Stimulated activated naive B cell treated with anti-CD40 and anti-IgM and Interleukin-4, amounts not matched to agents 10 μg/mL and 1 μg/mL and 100 μg/mL, for 72 hours (primary cell): ENCODE data around the gene HYI.

Source experiments
- ATAC-seq, 2 donors: fragments of 150-1000 bp; cut with Tn5 transposase; replicated peaks; 2 replicates each; pipeline ENCODE4 v1.10.0; 2021; ENCODE audit warnings: moderate library complexity in 1 of 2
- DNase-seq: peaks from one replicate; pipeline ENCODE4 v3.0.0; 2021
- H3K27ac Mint-ChIP-seq: one replicate; pipeline ENCODE4 v1.8.0; 2022; ENCODE audit warnings: mild to moderate bottlenecking, mixed read lengths
- H3K27me3 Mint-ChIP-seq, 2 donors: one replicate each; pipeline ENCODE4 v1.8.0; 2022; ENCODE audit warnings: mixed read lengths in 2 of 2
- H3K36me3 Mint-ChIP-seq, 2 donors: one replicate each; pipeline ENCODE4 v1.8.0; 2022; ENCODE audit warnings: mixed read lengths in 2 of 2, mild to moderate bottlenecking in 1 of 2
- H3K4me1 Mint-ChIP-seq, 2 donors: one replicate each; pipeline ENCODE4 v1.8.0; 2022; ENCODE audit warnings: mixed read lengths in 2 of 2, mild to moderate bottlenecking in 1 of 2
- H3K4me3 Mint-ChIP-seq, 2 donors: one replicate each; pipeline ENCODE4 v1.8.0; 2022; ENCODE audit warnings: mild to moderate bottlenecking in 2 of 2, mixed read lengths in 2 of 2, moderate library complexity in 1 of 2
- H3K9me3 Mint-ChIP-seq, 2 donors: one replicate each; pipeline ENCODE4 v1.8.0; 2022; ENCODE audit warnings: mixed read lengths in 2 of 2, mild to moderate bottlenecking in 1 of 2

The HYI gene

DNA sequence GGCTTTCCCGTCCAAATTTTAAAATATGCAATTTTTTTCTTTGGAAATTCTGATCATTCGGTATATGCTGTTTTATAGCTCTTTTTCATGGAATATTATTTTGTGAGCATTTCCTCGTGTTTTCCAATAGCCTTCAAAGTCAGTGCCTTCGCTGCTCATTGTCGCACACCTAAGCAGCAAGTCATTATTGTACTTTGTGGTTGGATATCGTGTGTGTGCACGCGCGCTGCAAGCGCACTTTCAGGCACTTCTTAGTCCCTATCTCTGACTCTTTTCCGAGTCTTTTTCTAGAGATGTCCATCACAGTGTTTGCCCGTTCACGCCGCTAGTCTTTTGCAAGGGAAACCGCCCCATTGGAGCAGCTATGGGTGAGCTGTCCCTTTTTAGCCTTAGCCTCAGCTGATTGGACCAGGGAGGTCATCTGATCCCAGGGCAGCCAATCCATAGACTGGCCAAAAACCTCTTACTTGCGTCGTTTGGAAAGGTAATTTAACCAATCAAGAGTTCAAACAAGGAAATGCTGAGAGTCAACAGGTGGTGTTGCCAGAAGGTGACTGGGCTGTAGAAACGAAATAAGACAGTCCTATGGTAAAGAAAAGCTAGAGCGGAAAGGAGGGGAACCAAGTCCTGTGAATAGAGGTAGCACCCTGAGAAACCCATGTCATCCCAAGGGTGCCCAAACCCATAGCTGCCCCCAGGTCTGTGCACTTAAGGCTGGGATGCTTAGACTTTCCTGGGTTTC lies 710 bp upstream of the HYI start:
- peaks cover 13 to 20% of the 10 kb centered on the region in 2 donors for H3K4me1 Mint-ChIP-seq
- H3K4me3 Mint-ChIP-seq: peak overlapping the region; percentile 85 to 88
- peaks cover 18 to 47% of the 10 kb centered on the region in 2 donors for H3K27me3 Mint-ChIP-seq
- peak overlapping the region; percentile 88 for H3K27ac Mint-ChIP-seq
- peak; percentile 89 for ATAC-seq
- peak; percentile 71 for DNase-seq
- peaks cover 2 to 4% of the 10 kb centered on the region in 2 donors for H3K9me3 Mint-ChIP-seq
- H3K36me3 Mint-ChIP-seq: peaks cover 22 to 35% of the 10 kb centered on the region in 2 donors

DNA sequence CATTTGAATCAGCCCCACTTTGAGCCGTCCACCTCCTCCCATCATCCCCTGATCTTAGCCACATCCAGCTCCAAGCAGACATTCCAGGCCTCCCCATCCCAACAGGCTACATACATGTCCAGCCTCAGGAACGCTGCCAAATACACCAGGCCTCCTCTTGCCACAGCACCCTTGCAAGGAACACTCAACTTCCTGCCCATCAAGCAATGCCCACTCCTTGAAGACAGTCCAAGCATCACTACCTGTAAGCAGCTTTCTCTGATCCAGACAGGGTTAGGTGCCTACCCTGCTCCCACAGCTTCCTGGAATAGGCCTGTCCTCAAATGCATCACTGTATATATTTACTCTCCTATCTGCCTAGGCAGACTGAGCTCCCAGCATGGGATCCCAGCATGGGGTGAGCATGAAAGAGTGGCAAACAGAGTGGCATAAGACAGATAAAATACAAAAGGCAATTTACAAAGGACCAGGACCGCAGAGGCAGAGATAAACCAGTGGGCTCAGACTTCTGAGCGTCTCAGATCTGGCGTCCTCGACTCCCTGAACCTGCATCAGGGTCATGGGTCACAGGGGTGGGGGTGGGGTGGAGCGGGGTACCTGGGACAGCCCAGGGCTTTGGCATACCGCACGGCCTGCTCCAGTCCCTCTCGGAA lies 816 bp downstream of the HYI start:
- H3K4me3 Mint-ChIP-seq: peak overlapping the region; percentile 43 to 66
- peaks cover 13 to 20% of the 10 kb centered on the region in 2 donors for H3K4me1 Mint-ChIP-seq

DNA sequence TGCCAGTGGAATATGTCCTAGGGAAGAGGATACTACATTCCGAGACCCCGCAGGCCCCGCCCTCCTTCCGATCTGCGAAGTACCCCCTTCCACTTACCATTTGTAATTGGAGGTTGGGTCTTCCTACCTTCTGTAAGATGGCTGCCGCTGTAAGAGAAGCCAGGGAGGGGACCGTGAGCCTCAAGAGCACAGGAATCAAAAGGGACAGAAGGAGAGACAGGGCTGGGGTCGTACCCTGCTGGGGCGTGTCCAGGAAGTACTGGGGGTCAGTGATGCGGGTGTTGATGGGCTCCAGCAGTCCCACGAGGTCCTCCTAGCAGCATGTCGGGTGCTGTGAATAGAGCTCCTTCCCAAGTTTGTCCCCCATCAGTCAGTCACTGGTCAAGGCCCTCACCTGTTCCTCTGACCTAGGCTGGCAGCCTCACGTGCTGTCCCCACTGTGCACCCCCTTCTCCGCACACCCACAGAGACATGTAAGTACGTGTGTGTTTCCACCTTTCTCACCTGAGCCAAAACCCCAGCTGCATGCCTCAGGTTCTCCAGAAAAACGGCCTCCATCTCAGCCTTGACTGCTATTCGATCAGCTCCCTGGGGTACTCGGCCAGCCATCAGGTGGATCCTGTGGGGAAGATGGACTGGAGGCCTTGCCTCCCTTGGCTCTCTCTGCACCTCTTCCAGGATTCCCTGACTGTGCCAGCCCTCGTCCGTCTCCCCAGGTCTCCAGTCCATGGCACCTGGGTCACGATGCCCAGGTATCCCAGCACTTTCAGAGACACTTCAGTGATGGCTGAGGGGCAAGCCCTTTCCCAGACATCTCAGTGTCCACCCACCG lies 1.8 kb downstream of the HYI start:
- Mint-ChIP-seq H3K27me3 (peaks cover 4 to 22% of the 10 kb centered on the region in 2 donors), H3K27ac (no peak overlapping the region), H3K4me1 (peaks cover 13 to 20% of the 10 kb centered on the region in 2 donors), H3K4me3 (no peak overlapping the region), H3K9me3 (peaks cover 2 to 4% of the 10 kb centered on the region in 2 donors), H3K36me3 (peaks cover 30 to 47% of the 10 kb centered on the region in 2 donors)
- DNase-seq (no peak), ATAC-seq (no peak)

More for the DNA sequence above, 816 bp downstream of the HYI start:
- Mint-ChIP-seq H3K9me3 (peaks cover 2 to 4% of the 10 kb centered on the region in 2 donors), H3K27me3 (peaks cover 10 to 32% of the 10 kb centered on the region in 2 donors), H3K27ac (peak overlapping the region; percentile 6), H3K36me3 (peaks cover 28 to 41% of the 10 kb centered on the region in 2 donors)
- DNase-seq (no peak), ATAC-seq (peak; percentile 3 to 15)

DNA sequence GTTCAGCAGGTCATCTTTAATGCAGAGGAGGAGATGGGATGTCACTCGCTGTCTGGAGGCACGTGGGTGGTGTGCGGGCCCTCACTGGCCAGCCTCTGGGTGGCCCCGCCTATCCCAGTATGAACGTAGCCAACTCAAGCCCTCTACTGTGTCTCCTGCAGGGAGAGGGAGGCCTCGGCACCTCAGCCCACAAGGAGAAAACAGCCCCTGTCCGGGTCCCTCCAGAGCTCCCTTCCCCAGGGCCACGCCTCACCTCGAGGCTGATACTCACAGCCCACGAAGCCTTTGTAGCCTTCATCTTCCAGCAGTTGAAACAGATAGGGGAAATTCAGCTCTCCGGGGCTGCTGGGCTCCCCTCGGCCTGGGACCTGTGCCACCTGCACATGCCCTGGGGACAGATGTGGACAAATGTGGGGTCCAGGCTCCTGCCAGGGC lies 2.6 kb downstream of the HYI start:
- DNase-seq (no peak), ATAC-seq (no peak)
- Mint-ChIP-seq H3K36me3 (peaks cover 36 to 52% of the 10 kb centered on the region in 2 donors), H3K27ac (no peak overlapping the region), H3K4me1 (peaks cover 13 to 20% of the 10 kb centered on the region in 2 donors), H3K9me3 (peaks cover 2 to 4% of the 10 kb centered on the region in 2 donors), H3K4me3 (no peak overlapping the region), H3K27me3 (peaks cover 4 to 14% of the 10 kb centered on the region in 2 donors)

DNA sequence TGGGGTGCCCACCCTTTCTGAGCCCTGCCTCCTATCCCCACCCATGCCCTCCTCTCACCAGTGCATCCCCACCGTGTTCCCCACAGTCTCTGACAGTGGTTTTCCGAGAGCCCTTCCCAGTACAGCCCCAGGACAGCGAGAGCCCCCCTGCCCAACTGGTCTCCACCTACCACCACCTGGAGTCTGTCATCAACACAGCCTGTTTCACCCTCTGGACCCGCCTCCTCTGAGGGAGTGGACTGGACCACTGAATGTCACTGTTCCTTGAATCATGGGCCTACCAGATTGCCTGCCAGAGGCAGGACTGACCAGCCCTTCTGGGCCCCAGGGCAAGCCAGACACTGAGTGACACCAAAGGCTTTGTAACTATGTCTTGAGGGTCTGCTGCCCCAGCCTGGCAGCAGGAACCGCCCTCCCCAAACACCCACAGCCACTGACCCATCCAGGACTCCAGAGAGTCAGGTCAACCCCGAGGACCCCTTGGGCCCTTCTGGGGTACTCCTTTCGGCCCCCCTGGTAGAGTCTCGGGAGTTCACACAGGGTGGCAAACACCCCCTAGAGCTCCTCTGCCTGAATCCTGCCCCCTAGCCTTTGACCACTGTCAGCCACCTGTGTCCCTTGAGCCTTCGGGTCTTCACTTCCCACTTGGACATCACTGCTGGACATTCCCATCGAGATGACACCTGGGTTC lies 3.3 kb downstream of the HYI start:
- peaks cover 13 to 20% of the 10 kb centered on the region in 2 donors for H3K4me1 Mint-ChIP-seq
- DNase-seq (no peak), ATAC-seq (no peak)
- H3K27me3 Mint-ChIP-seq: peaks cover 0 to 6% of the 10 kb centered on the region in 2 donors
- no peak overlapping the region for H3K4me3 Mint-ChIP-seq
- peak overlapping the region; percentile 79 for H3K27ac Mint-ChIP-seq
- H3K9me3 Mint-ChIP-seq: peaks cover 2 to 4% of the 10 kb centered on the region in 2 donors
- peaks cover 44 to 59% of the 10 kb centered on the region in 2 donors for H3K36me3 Mint-ChIP-seq

DNA sequence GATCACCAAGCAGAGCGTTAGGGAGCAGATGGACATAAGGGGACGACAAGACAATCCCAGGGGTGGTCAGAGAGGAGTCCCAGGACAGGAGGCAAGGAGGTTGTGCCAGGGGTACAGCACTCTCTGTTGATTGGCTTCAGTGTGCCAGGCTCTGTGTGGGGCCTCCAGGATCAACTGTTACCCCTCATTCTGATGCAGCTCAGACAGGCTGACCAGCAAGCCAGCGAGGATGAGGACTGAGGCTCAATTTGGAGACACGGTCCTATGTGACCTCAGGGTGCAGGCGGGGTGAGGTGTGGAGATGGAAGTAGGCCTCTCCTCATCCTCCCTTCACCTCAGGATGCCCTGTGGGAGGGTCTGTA lies 4.0 kb downstream of the HYI start:
- H3K4me3 Mint-ChIP-seq: no peak overlapping the region
- no peak for ATAC-seq
- peaks cover 13 to 18% of the 10 kb centered on the region in 2 donors for H3K4me1 Mint-ChIP-seq
- H3K27ac Mint-ChIP-seq: no peak overlapping the region
- H3K27me3 Mint-ChIP-seq: peaks cover 0 to 4% of the 10 kb centered on the region in 2 donors
- peaks cover 51 to 66% of the 10 kb centered on the region in 2 donors for H3K36me3 Mint-ChIP-seq
- DNase-seq: no peak
- H3K9me3 Mint-ChIP-seq: peaks cover 2 to 3% of the 10 kb centered on the region in 2 donors

DNA sequence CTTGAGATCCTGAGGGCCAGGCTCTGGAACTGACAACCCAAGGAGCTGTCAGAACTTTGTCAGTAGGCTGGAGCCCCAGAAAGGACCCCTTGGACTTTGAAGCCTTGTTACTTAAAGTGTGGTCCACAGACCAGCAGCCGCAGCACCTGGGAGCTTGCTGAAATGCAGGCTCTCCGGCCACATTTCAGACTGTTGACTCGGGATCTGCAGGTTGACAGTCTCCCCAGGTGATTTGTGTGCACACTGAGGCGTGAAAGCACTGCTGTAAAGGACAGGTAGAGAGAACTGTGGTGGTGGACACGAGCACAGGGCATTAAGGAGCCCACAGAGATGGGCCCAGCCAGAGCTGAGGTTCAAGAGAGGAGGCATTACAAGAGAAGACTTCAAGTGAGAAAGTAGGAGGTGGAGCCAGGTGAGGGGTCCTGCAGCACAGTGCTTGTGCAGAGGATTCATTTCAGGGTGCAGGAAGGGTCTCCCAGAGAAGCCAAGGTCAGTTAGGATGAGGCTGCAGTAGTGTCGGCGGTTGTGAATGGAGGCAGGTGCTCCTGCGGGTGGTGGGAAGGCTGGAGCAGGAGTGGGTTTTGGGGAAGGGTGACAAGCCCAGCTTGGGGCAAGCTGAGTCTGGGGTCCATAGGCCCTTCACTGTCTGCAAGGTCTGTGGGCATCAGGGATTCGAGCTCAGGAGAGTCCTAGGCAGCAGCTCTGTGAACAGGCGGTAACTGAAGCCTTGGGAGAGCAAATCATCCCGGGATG lies 4.6 kb downstream of the HYI start:
- peaks cover 8 to 13% of the 10 kb centered on the region in 2 donors for H3K4me1 Mint-ChIP-seq
- peaks cover 51 to 71% of the 10 kb centered on the region in 2 donors for H3K36me3 Mint-ChIP-seq
- no peaks in the 10 kb centered on the region for H3K9me3 Mint-ChIP-seq
- H3K27ac Mint-ChIP-seq: peak overlapping the region; percentile 2
- no peak overlapping the region for H3K4me3 Mint-ChIP-seq
- ATAC-seq (no peak), DNase-seq (no peak)
- H3K27me3 Mint-ChIP-seq: no peaks in the 10 kb centered on the region

DNA sequence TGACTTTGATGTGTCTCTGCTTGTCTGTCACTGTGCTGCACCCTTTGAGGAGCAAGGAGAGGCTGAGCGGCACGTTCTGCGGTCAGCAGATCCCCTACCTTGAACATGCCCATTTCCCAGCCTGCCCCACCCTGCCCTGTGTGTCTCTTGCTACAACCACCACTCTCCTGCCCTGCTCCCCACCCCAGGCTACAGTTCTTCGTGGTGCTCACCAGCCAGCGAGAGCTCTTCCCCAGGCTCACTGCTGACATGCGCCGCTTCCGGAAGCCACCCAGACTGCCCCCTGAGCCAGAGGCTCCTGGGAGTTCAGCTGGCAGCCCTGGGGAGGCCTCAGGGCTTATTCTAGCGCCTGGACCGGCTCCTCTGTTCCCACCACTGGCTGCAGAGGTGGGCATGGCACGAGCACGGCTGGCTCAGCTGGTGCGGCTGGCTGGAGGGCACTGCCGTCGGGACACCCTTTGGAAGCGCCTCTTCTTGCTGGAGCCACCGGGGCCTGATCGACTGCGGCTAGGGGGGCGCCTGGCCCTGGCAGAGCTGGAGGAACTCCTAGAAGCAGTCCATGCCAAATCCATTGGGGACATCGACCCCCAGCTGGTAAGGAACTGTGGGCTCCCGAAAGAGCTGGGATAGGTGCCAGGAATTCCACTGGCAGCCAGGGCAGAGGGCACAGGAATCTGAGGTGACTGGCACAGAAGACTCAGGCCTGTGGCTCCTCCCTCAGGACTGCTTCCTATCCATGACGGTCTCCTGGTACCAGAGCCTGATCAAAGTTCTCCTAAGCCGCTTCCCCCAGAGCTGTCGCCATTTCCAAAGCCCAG lies 5.6 kb downstream of the HYI start:
- Mint-ChIP-seq H3K27ac (no peak overlapping the region), H3K9me3 (no peaks in the 10 kb centered on the region), H3K4me3 (no peak overlapping the region), H3K27me3 (no peaks in the 10 kb centered on the region), H3K36me3 (peaks cover 60 to 78% of the 10 kb centered on the region in 2 donors), H3K4me1 (peaks cover 8 to 10% of the 10 kb centered on the region in 2 donors)
- no peak for ATAC-seq
- no peak for DNase-seq

DNA sequence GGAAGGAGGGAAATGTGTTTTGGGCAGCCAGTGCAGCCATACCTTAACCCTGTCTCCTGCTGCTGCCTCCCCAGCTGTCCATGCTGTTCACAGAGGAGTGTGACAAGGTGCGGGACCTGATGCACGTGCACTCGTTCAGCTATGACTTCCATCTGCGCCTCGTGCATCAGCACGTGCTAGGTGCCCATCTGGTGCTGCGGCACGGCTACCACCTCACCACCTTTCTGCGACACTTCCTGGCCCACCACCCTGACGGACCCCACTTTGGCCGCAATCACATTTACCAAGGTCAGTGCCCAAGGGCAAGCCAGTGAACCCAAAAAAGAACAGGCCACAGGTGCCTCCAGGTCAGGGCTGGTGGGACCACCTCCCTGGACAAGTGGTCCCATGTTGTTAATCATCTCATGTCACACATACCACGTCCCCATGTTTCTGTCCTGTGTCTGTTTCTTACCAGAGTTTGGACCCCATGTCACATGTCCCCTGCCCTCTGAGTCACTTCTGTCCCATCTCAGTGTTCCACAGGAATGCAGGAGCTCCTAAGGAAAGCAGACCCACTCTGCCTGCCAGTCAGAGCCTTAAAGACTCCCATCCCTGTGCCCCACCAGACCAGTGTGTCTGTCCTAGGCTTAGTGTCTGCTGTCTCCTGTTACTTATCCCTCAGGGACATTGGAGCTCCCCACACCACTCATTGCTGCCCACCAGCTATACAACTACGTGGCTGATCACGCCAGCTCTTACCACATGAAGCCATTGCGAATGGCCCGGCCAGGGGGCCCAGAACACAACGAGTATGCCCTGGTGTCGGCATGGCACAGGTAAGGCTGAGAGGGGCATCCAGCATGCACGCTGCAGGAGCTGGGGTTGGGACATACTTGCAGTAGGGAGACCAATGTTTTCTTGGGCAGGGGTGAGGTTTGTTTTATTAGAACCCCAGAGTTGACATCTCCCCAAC lies 6.6 kb downstream of the HYI start:
- Mint-ChIP-seq H3K36me3 (peaks cover 58 to 78% of the 10 kb centered on the region in 2 donors), H3K9me3 (no peaks in the 10 kb centered on the region), H3K4me3 (no peak overlapping the region), H3K27me3 (no peaks in the 10 kb centered on the region), H3K27ac (no peak overlapping the region), H3K4me1 (peaks cover 0 to under 1% of the 10 kb centered on the region in 2 donors)
- DNase-seq (no peak), ATAC-seq (no peak)

DNA sequence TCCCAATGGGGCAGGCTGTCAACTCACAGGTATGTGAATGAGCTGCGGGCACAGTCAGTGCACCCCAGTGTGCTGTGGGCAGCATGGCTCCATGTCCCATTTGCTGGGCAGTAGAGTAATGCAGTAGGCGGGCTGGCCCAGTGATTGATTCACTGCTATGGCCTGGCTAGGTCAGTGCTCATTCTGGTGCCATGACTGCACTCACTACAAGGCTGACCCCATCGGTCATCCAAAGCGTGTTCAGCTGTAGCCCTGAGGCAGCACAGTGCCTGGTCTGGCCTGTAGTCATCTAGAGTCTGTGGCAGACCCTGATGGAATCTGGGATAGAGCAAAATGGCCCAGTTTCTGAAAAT lies 7.4 kb downstream of the HYI start:
- H3K9me3 Mint-ChIP-seq: no peaks in the 10 kb centered on the region
- DNase-seq: no peak
- no peaks in the 10 kb centered on the region for H3K4me1 Mint-ChIP-seq
- H3K27ac Mint-ChIP-seq: no peak overlapping the region
- no peaks in the 10 kb centered on the region for H3K27me3 Mint-ChIP-seq
- H3K36me3 Mint-ChIP-seq: peaks cover 55 to 74% of the 10 kb centered on the region in 2 donors
- ATAC-seq: no peak
- H3K4me3 Mint-ChIP-seq: no peak overlapping the region

DNA sequence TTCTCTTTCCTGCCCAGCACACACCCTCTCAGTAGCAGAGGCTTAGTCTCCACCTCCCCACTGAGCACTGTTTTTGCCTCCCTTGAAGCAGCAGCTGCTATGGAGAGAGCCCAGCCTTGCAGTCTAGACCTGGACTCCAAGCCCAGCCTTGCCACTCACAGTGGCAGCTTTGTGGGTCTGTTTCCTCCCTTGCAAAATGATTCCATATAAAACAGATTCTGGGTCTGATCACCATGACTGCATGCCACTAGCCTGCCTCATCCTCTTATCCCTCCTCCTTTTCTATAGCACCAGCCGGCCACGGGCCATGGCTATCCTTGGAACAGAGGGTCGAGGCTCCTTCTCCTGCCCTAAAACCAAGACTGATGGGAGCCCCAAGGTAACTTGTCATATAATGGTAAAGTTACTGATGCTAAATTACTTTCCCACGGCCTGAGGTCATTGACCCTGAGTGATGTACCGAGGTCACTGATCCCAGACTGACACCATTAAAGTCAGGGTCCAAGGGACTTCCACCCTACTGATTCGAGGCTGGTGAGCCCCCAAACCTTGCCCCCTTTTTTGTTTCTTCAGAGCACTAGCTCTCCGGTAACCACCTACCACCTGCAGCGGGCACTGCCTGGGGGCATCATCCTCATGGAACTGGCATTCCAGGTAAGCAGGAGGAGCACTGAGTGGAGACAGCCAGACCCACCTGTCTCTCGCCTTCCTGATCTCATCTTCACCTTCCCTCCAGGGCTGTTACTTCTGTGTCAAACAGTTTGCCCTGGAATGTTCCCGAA lies 7.9 kb downstream of the HYI start:
- no peaks in the 10 kb centered on the region for H3K27me3 Mint-ChIP-seq
- no peak overlapping the region for H3K4me3 Mint-ChIP-seq
- H3K27ac Mint-ChIP-seq: no peak overlapping the region
- H3K4me1 Mint-ChIP-seq: no peaks in the 10 kb centered on the region
- ATAC-seq: no peak
- no peak for DNase-seq
- H3K36me3 Mint-ChIP-seq: peaks cover 57 to 74% of the 10 kb centered on the region in 2 donors
- H3K9me3 Mint-ChIP-seq: no peaks in the 10 kb centered on the region
